Gastrocnemius medialis (tissue), 4 donors: Measurements from ENCODE around the gene PPP3CA. TPM values are rescaled to one million over a fixed set of nuclear protein-coding genes. Genes with fewer than 3 reads are reported as not detected.

Experiments used
- ATAC-seq, 2 donors: fragments of 150-250 bp; one replicate each; pipeline ENCODE4 v1.9.1; 2016
- DNase-seq, 2 donors: peaks; one replicate each; pipeline ENCODE4 v3.0.0-alpha.2; 2019
- H3K27ac ChIP-seq, 4 donors: fragments of 200-600 bp; sonication (generic); 1 replicate in 1 of 4; 2 replicates in 3 of 4; pipeline ENCODE4 v1.5.1; 2016 to 2018; ENCODE audit warnings: mild to moderate bottlenecking in 2 of 4, moderate library complexity in 1 of 4
- H3K27me3 ChIP-seq, 3 donors: fragments of 200-600 bp; sonication (generic) in 2 of 3; 1 replicate in 1 of 3; 2 replicates in 2 of 3; pipeline versions ENCODE4 v1.5.1 to v1.6.0; 2016 to 2019; ENCODE audit warnings: mild to moderate bottlenecking in 1 of 3, moderate library complexity in 1 of 3
- H3K36me3 ChIP-seq, 2 donors: fragments of 200-600 bp; sonication (generic) in 1 of 2; one replicate each; pipeline ENCODE4 v1.5.1; 2017 to 2018
- H3K4me1 ChIP-seq, 2 donors: fragments of 200-600 bp; sonication (generic) in 1 of 2; one replicate each; pipeline ENCODE4 v1.5.1; 2016 to 2017; ENCODE audit warnings: mild to moderate bottlenecking in 2 of 2
- H3K4me3 ChIP-seq, 4 donors: fragments of 200-600 bp; sonication (generic) in 3 of 4; 1 replicate in 1 of 4; 2 replicates in 3 of 4; pipeline ENCODE4 v1.5.1; 2016 to 2019; ENCODE audit warnings: mild to moderate bottlenecking in 2 of 4
- H3K9me3 ChIP-seq, 3 donors: fragments of 200-600 bp; sonication (generic) in 2 of 3; 1 replicate in 1 of 3; 2 replicates in 2 of 3; pipeline ENCODE4 v1.5.1; 2016 to 2019
- POLR2A ChIP-seq, 2 donors: fragments of 450-650 bp; IDR thresholded peaks; one replicate each; pipeline ENCODE4 v1.6.1; 2017; ENCODE audit warnings: antibody characterized with exemption in 2 of 2, mild to moderate bottlenecking in 2 of 2, moderate library complexity in 2 of 2
- in situ Hi-C, 4 donors: fragments of 200-750 bp; cut with MboI; loops; one replicate each; pipeline versions ENCODE4 v1.15.0 to v1.8.0; 2017; ENCODE audit warnings: low sequenced_read_pairs in 4 of 4
- intact Hi-C: fragments of 100-400 bp; cut with DNase I; formaldehyde crosslinking; loops from one replicate; pipeline ENCODE4 v1.15.1; 2023; ENCODE audit warnings: low total_unique reads
- total RNA-seq, 4 donors: library from RNA; depleted of rRNA; stranded (reverse); fragments of >200 nt; gene quantifications; one replicate each; pipeline versions ENCODE4 v1.1.0 to v1.2.3, GENCODE V29; 2016
- TF ChIP-seq, protein P1 (sequence below), 5 experiments: fragments of 450-650 bp in 3 of 5; fragments of 200-600 bp in 2 of 5; sonication (generic) in 2 of 5; IDR thresholded peaks in 4 of 5; conservative IDR thresholded peaks in 1 of 5; 1 replicate in 4 of 5; 2 replicates in 1 of 5; pipeline ENCODE4 v1.5.1; 2016 to 2019; ENCODE audit warnings: antibody characterized with exemption in 5 of 5, mild to moderate bottlenecking in 3 of 5, moderate library complexity in 3 of 5

The PPP3CA gene
- total RNA-seq, 4 donors from 2014 or later, result 25.1 to 30.3 (median 26.7) TPM

DNA sequence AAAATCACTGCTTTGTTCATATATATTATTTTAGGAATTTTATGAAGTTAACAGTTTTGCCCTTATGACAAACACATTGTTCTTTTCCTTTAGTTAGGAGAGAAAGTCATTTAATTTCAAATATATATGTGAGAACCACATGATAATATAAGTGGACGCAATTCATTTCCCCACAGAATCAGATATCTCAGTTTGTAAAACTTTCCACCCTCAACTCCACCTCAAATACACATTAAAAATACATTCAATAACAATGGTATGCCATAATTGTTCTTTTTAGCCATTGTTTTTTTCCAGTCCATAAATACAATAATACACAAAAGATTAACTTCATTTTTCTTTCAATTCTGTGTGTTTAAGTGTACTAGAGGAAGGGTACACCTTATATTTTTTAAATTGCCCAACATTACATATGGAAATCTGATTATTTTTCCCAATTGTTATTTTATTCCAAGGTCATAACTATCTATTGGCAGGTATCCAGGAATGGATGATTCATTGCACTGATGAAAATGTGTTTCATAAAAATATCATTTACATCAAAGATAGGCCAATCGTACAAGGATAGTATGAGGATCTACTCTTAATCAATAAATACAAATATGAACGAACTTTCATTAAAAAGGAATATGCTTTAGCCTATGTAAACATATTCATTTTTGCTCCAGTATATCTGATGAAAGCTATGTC lies 125.0 kb downstream of the PPP3CA start:
- Histone ChIP-seq H3K36me3 (no peaks in the 10 kb centered on the region), H3K27me3 (no peaks in the 10 kb centered on the region), H3K9me3 (no peaks in the 10 kb centered on the region), H3K27ac (peak overlapping the region in 1 of 4 donors; percentile 8), H3K4me1 (peaks cover 59 to 87% of the 10 kb centered on the region in 2 donors), H3K4me3 (no peak overlapping the region)
- in situ Hi-C loops, result loop anchor here in 1 of 4 donors (25.0 kb wide), 1 partner anchor 115 kb away; the partner anchor contains the start of gene PPP3CA
- ATAC-seq (no peak), DNase-seq (no peak)
- no peak for TF ChIP-seq POLR2A (IDR thresholded peaks at IDR 0.05)
- TF ChIP-seq, protein P1, sequence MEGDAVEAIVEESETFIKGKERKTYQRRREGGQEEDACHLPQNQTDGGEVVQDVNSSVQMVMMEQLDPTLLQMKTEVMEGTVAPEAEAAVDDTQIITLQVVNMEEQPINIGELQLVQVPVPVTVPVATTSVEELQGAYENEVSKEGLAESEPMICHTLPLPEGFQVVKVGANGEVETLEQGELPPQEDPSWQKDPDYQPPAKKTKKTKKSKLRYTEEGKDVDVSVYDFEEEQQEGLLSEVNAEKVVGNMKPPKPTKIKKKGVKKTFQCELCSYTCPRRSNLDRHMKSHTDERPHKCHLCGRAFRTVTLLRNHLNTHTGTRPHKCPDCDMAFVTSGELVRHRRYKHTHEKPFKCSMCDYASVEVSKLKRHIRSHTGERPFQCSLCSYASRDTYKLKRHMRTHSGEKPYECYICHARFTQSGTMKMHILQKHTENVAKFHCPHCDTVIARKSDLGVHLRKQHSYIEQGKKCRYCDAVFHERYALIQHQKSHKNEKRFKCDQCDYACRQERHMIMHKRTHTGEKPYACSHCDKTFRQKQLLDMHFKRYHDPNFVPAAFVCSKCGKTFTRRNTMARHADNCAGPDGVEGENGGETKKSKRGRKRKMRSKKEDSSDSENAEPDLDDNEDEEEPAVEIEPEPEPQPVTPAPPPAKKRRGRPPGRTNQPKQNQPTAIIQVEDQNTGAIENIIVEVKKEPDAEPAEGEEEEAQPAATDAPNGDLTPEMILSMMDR (IDR thresholded peaks at IDR 0.05 in 4 of 5, conservative IDR thresholded peaks at IDR 0.05 in 1 of 5), result no peak
- intact Hi-C loops, result no loop called here

DNA sequence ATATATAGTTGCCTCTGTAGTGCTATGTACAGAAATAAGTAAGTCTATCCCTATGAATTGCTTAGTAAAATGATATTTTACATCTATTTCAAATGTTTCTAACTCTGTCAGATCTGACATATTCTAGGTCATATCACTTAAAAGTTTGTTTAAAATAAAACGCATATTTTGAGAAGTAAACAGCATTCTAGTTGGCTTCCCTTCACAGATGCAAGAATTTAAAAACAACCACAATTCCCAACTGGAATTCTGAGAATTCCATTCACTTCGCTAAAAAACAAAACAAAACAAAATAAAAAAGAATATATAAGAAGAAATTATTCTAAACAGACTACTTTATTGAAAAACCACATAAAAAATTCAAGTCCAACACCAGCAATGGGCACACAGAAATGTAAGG lies 126.0 kb downstream of the PPP3CA start:
- Histone ChIP-seq H3K4me1 (peaks cover 52 to 80% of the 10 kb centered on the region in 2 donors), H3K27ac (no peak overlapping the region), H3K9me3 (no peaks in the 10 kb centered on the region), H3K27me3 (no peaks in the 10 kb centered on the region), H3K36me3 (no peaks in the 10 kb centered on the region), H3K4me3 (no peak overlapping the region)
- in situ Hi-C loops, result loop anchor here in 1 of 4 donors (25.0 kb wide), 1 partner anchor 116 kb away; the partner anchor contains the start of gene PPP3CA
- DNase-seq, result no peak
- no peak for ATAC-seq
- intact Hi-C loops, result no loop called here
- TF ChIP-seq, protein P1 (IDR thresholded peaks at IDR 0.05 in 4 of 5, conservative IDR thresholded peaks at IDR 0.05 in 1 of 5), result no peak
- TF ChIP-seq POLR2A (IDR thresholded peaks at IDR 0.05), result no peak

DNA sequence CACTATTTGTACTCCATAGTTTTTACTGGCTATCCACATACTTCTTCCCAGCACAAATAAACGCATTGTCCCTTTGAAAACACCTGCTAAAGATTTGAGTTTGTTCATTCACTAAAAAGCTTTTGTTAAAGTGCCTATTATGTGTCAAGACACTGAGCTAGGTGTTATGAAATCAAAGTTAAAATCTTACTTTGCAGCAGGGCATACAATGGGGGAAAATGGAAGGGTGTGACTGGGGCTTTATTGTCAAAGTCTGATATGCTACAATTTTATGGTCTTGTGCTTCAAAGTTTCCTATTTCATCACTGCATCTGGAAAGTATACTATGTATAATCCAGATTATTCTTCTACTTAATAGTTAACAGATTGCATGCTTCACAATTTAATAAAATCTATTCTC lies 128.4 kb downstream of the PPP3CA start:
- Histone ChIP-seq H3K4me1 (peaks cover 29 to 57% of the 10 kb centered on the region in 2 donors), H3K36me3 (no peaks in the 10 kb centered on the region), H3K4me3 (no peak overlapping the region), H3K27ac (no peak overlapping the region), H3K27me3 (no peaks in the 10 kb centered on the region), H3K9me3 (no peaks in the 10 kb centered on the region)
- intact Hi-C loops, result no loop called here
- TF ChIP-seq, protein P1 (IDR thresholded peaks at IDR 0.05 in 4 of 5, conservative IDR thresholded peaks at IDR 0.05 in 1 of 5), result no peak
- no peak for TF ChIP-seq POLR2A (IDR thresholded peaks at IDR 0.05)
- ATAC-seq, result no peak
- in situ Hi-C loops, result loop anchor here in 1 of 4 donors (25.0 kb wide), 1 partner anchor 118 kb away; the partner anchor contains the start of gene PPP3CA
- DNase-seq, result no peak

DNA sequence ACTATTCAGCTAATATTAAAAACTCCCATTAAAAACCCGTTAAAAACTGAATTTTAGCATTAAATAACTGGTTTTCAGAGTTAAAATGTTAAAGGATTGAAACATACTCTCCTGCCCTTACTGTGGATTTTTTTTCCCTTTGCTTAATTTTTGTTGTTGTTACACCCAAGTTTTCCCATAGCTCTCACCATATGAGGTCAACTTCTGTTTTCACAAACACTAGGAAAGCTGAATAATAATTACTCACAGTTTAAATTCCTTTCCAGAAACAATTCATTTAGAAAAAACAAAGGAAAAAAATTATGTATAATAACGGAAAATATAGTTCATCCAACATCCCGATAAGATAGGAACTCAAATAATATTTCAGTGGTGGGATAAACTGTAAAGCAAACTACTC lies 129.0 kb downstream of the PPP3CA start:
- Histone ChIP-seq H3K27ac (no peak overlapping the region), H3K27me3 (no peaks in the 10 kb centered on the region), H3K4me1 (peaks cover 23 to 52% of the 10 kb centered on the region in 2 donors), H3K9me3 (no peaks in the 10 kb centered on the region), H3K4me3 (no peak overlapping the region), H3K36me3 (no peaks in the 10 kb centered on the region)
- in situ Hi-C loops, result loop anchor here in 1 of 4 donors (25.0 kb wide), 1 partner anchor 119 kb away; the partner anchor contains the start of gene PPP3CA
- ATAC-seq, result no peak
- TF ChIP-seq, protein P1 (IDR thresholded peaks at IDR 0.05 in 4 of 5, conservative IDR thresholded peaks at IDR 0.05 in 1 of 5), result no peak
- TF ChIP-seq POLR2A (IDR thresholded peaks at IDR 0.05), result no peak
- DNase-seq, result no peak
- intact Hi-C loops, result no loop called here
